DOHH2 (cell line): Measurements from ENCODE around the gene GUK1.

Experiments used
- EZH2phosphoT487 ChIP-seq: fragments of 200-600 bp; sonication (generic); IDR thresholded peaks from 2 replicates; pipeline ENCODE4 v1.6.1; 2017; ENCODE audit warnings: borderline replicate concordance, mild to moderate bottlenecking, antibody characterized with exemption, low read length, moderate library complexity, mixed read lengths
- TF ChIP-seq, protein P1 (sequence below): fragments of 200-600 bp; sonication (generic); IDR thresholded peaks from one replicate; pipeline ENCODE4 v1.5.1; 2014; ENCODE audit warnings: antibody characterized with exemption, mild to moderate bottlenecking, low read depth, low read length; ENCODE audit not compliant: poor library complexity, severe bottlenecking

DNA sequence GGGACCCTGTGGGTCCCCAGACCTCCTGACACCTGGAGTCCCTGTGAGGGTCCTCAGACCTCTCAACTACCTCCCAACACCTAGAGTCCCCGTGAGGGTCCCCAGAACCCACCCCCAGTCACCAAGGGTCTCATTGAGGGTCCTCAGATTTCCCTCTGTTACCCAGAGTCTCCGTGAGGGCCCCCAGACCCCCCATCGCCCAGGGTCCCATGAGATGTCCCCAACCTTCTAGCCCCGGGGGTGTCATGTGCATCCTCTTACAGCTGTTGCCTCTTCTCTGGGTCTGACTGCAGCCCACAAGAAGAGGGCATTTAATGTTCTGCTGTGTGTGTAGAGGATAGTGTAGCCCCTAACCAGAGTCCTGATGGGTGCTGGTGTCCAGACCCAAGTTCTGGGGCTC, 7.7 kb downstream of the GUK1 start:
- TF ChIP-seq, protein P1, sequence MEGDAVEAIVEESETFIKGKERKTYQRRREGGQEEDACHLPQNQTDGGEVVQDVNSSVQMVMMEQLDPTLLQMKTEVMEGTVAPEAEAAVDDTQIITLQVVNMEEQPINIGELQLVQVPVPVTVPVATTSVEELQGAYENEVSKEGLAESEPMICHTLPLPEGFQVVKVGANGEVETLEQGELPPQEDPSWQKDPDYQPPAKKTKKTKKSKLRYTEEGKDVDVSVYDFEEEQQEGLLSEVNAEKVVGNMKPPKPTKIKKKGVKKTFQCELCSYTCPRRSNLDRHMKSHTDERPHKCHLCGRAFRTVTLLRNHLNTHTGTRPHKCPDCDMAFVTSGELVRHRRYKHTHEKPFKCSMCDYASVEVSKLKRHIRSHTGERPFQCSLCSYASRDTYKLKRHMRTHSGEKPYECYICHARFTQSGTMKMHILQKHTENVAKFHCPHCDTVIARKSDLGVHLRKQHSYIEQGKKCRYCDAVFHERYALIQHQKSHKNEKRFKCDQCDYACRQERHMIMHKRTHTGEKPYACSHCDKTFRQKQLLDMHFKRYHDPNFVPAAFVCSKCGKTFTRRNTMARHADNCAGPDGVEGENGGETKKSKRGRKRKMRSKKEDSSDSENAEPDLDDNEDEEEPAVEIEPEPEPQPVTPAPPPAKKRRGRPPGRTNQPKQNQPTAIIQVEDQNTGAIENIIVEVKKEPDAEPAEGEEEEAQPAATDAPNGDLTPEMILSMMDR: no peak
- TF ChIP-seq EZH2phosphoT487: no peak
